NCI-H2227 treated with DMSO at 0.1 percent for 48 hours (cell line): ENCODE results near the gene SGPL1.
A peak's percentile ranks its signal among the peaks of the same experiment; 100 is the strongest.

Source experiments
- DNase-seq: peaks from one replicate; lab custom pipeline; 2025; lab: John Stamatoyannopoulos, UW

Gene SGPL1

DNA sequence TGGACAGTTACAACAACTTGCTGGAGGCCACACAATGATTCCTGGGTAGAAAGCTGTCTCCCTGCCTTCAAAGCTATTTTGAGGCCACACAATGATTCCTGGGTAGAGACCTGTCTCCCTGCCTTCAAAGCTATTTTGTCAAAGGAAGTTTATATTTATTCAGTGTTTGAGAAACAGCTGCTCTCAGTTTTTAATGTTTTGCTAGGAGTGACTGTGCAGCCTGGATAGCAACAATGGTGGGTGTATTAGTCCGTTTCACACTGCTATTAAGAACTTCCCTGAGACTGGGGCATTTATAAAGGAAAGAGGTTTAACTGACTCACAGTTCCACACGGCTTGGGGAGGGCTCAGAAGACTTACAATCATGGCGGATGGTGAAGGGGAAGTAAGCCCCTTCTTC is 3.9 kb upstream of the SGPL1 start:
- no peak for DNase-seq

DNA sequence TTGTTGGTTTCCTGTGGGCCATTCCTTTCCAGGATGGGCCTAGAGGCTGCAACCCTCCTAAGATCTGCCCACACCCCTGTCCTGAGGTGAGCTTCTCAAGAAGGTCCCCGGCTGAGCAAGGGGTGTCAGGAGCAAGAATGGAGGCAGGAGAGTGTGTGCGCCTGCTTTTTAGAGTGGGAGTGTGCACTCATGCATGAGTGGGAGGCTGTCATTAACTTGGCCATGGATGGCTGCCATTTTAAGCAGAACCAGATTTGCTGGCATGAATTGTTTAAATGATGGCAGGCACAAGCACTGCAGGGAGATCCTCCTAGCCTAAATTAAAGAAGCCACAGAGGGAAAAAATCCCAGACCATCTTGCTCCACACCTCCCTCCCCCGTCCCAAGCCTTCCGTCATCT is 2.9 kb upstream of the SGPL1 start:
- DNase-seq = no peak

DNA sequence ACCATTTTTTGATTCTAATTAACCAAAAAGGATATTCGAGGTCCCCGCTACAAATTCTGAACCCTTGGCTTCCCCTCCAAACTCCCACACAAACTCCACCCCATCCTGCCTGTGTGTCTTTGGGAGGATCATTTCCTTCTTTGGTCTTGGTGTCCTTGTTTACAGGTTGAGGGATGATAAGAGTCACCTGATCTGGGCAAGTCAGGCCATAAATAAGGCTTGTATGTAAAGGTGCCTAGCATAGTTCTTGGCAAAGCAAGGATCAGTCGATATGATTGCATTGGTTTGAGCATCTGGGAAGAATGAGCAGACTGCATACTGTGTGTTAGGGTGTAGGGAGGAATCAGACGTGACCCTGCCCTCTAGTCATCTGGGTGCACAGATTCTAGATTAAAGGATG is 1.6 kb upstream of the SGPL1 start:
- DNase-seq = no peak

DNA sequence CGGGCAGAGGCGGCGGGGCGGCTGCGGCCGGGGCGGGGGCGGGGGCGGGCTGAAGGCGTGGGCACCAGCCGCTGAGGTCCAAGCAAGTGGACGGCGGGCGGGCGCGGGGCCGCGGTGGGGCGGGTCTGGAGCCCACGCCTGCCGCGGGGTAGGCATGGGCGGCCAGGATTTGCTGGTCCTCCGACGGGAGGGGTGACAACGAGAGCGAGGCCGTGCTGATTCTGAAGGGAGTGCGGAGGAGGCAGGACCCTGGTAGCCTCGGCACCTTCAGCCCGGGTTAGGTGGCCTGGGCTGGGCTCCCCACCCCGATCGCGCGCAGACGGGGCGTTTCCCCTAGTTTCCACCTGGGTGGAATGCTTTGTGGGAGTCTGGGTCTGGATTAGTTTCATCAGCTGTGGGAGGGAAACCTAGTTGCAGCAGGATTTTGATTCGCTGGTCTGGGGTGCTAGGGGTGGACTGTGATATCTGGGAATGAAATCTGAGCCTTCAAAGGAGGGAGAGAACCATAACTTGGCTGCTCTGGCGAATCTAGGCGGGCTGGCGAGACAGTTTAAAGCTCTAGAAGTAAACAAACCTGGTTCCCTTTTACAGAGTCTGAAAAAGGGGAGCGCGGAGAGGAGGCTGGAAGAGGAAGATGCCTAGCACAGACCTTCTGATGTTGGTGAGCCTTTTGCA is 609 bp downstream of the SGPL1 start:
- DNase-seq = peak; percentile 72

DNA sequence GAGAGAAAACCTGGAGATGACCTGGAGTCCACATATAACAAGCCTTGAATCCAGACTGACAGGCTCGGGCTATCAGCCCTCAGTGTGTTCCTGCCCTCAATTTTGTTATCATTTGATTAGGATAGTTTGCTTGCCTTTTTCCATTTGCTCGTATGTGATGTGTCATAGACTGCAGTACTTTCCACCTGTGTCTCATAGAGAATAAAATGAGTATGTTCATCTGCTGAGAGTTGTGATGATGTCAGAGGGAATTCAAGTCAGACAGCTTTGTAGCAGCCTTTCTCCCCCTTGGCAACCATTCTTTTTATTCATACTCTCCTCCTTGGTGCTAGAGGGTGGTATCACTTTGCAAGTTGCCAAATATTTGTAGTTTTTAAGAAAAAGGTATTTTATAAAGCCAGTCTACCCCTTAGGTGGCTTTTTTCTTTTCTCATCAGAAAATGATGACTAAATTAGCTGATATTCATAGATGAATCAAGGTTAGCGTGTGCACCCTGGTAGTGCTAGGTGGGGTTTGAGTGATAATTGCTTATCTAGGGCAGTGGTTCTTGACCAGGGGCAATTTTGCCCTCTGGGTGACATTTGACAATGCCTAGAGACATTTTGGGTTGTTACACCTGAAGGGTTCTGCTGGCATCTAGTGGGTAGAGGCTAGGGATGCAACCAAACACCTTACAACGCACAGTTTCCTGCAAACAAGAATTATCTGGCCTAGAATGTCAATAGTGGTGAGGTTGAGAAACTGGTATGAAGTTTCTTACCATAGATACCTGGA is 5.4 kb downstream of the SGPL1 start:
- DNase-seq = no peak

DNA sequence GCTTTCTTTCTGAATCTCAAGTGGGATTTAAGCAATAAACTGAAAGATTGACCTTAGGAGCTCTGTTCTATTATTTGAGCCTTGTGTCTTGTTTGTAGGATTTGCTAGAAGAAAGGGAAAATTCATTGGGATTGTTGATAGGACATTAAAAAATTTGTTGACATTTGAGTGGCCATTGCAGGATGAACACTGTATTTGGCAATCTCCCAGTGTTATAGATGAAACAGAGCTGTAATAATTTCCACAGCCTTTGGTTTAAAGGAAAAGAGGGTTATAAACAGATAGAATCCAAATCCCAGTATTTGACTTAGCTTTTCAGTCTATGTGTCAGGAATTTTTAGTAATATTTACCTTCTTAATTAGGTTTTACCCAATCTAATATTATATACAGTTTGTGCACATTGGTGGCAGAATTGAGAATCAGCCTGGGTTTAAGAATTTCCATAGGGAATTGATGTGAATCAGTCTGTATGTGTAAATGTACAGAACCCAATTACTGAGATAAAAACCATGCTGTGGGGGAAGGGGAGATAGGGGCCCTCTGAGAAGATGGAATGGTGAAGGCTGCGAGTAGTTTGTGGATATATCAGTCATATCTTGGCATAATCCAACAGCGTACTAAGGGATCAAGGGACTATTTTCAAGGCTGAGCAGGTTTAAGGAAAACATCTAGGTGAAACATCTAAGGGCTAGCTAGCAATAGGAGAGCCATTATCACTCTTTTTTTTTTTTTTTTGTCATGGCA is 6.5 kb downstream of the SGPL1 start:
- DNase-seq = no peak

DNA sequence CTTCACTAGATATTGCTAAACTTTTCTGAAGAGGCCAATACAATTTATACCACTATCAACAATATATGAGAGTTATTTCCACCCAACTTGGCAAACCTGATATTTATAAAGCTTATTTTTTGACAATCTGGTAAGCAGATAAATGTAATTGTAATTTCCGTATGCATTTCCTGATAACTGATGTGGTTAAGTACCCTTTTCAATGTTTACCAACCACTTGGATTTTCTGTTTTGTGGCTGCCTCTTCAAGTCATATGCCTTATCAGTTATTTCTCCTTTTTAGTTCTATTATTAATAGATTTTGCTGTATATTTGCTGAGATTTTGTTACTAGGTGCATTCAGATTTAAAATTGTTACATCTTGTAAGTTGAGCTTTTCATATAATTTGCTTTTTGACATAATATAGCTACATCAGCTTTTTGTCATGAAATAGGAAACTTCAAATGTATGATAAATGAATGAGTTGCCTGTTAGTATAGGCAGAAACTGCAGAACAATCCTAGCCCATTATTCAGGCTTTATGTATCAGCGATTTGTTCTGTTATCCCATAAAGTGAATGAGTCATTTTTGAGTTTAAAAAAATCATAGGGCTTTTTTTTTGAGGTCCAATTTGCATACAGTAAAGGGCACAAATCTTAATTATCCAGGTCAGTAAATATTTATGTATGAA is 11.5 kb downstream of the SGPL1 start:
- no peak for DNase-seq

DNA sequence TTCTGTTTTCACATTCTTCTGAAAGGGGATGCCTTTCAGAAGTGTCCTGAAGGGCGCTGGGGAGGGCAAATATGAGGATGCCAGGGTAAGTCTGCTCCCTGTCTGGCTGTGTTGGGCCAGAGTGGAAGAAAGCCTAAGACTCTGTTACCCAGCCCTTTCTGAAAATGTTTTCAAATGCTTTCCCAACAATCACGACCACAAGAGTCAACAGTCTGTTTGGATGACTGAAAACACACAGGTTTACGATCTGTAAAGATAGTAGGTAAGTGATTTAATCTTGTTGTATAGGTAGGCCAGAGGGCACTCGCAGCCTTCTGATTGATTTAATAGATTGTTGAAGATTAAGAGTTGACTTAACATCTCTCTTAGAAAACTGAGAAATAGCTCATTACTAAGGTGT is 13.2 kb downstream of the SGPL1 start:
- DNase-seq = no peak

DNA sequence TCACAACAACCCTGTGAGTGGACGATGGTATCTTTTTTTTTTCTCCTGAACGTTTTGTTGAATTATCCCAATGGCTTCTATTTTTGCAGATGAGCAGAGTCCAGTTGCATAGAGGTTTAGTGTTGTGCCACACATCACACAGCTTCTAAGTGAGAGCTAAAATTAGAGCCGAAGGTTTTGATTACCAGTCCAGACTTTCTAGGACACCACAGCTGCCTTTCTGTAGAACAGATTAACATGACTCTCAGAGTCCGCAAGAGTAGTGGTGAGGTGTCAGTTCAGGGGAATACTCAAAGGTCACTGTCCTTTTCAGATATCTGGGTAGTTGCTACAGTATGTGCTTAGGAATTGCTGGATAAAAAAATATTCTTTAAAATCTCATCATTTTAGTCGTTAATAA is 13.8 kb downstream of the SGPL1 start:
- no peak for DNase-seq

DNA sequence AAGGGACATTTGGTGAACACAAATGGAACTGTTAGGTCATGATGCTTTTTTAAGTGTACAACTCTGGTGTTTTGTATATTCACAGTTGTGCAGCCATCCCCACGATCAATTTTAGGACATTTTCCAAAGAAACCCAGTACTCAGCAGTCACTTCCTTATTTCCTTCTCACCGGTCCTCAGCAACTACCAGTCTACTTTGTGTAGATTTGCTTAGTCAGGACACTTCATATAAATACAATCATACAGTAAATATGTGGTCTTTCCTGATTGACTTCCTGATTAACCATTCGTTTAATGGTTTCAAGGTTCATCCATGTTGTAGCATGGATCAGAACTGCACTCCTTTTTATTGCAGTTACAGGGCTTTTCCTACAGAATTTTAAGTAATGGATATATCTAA is 14.4 kb downstream of the SGPL1 start:
- no peak for DNase-seq

DNA sequence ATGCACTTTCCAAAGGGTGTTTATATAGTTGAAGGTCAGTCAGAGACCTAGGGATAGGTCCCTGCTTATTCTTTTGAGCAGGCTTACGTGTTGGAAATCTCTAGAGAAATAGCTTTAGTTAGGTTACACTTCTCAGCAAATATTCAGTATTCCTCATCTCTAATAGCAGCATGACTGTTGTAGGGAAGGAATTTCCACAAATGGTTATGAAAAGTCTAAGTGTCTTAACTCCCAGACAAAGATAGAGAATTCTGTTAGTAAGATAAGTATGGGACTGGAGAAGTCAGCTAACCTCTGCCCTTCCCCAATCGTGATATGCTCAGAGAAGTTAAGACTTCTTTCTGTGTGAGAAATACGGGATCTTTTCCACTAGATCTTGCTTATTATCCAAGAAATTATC is 16.5 kb downstream of the SGPL1 start:
- no peak for DNase-seq

DNA sequence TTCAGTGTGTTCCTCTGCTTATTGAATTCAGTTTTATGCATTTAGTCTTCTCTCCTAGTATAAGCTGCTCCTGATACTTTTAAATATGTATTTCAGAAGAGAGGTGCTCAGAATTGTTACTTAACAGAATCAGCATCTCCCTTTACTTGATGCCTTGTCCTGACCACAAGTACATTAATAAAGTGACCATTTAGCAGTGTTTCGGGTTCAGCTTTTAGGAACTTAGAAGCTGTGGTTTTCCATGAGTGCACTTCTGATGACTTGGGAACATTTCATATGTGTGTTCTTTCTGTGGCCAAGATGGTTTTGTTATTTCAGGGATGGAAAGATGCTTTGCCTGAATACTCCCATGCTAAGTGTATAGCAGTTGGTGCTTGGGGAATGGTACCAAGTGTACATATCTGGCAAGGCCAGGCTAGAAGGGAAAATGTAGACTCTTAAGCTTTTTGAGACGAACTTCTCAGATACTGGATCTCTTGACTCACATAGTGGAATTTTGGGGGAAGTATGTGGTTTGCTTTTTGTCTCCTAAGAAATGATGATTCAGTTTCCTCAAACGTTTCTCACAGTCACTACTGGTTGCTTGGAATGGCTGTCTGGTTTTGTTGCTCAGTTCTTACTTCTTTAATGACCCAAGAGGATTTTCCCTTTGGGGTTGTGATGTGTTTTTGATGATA is 17.2 kb downstream of the SGPL1 start:
- DNase-seq = no peak

DNA sequence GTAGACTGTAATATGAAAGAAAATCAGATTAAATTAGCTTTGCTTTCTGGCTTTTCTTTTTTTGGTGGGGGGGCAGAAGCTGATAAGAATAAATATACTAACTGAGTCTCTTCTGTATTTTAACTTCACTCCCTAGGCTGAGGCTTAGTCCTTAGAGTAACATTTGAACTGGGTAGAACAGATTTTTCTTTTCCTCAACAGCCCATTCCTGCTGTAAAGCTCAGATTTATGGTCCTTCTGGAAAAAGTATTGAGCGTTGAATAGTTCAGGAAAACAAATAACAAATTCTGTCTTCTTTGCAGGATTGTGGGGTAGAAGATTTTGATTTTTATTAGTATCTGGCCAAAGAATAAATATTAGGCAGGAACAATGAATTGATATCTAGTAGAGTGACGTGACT is 17.9 kb downstream of the SGPL1 start:
- no peak for DNase-seq

DNA sequence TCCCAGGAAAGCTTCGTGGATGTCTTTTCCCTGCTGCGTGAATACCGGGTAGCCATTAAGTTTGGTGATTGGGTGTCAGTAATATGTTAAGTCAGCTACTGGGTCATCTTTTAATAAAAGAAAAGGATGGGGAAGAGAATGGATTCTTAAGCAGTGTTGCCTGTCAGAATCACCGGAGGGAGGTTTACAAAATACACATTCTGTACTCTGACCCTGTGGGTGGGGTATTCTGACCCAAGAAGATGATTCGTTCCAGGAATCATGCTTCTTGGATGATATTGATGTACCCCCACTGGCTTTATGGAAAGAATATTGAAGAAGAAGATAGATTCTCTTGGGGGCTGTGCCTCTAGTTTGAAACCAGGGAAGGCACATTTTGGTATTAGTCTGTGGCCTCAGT is 18.3 kb downstream of the SGPL1 start:
- no peak for DNase-seq

DNA sequence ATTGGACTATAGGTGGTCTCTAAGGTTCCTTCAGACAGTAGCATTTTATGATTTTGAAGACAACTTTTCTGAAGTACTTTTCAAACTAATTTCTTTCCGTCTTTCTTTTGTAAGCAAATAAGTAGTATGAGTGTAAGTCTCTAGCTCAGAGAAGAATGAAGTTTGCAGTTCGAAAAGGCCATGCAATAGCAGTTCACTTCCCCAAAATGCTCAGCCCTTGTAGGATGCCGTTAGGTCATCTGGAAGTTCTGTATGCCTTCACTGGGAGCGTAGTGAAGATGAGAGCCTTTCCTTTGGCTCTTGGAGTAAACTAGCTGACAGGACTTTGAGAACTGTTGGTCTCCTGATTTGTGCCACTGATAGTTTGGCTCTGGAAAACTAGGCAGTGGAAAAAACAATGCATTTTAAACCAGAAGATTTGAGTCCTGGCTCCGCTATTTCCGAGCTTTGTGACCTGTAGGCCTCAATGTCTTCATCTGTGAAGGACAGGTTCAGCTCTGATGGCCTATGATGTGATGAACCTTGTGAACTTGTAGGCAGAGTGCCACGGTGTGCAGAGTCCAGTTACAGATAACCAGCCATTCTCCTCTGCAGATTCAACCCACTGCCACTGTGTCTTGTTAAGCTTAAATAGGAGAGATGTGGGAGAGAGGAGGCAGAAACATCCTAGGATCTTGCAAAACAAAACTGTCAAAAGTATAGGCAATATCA is 18.8 kb downstream of the SGPL1 start:
- DNase-seq = no peak

DNA sequence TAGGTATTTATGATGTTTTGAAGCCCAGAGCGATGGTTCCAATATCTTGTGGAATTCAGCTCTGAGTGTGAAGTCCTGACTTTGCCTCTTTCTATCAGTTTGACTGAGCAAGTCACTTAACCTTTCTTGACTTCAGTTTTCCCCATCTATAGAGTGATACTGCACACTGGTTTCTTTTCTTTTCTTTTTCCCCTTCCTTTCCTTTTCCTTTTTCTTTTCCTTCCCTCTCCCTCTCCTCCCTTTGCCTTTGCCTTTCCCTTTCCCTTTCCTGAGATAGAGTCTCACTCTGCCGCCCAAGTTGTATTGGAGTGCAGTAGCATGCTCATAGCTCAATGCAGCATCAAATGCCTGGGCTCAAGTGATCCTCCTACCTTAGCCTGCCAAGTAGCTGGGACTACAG is 20.6 kb downstream of the SGPL1 start:
- DNase-seq = no peak

DNA sequence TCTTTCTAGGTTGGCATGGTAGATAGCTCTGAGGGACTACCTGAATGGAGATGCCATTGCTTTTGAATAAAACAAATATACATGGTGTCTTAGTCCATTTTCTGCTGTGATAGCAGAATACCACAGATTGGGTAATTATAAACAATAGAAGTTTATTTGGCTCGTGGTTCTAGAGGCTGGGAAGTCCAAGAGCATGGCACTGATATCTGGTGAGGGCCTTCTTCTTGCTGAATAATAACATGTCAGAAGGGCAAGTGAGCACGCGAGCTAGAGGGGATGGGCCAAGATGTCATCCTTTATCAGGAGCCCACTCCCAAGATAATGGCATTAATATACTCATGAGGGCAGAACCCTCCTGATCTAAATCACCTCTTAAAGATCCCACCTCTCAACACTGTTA is 21.9 kb downstream of the SGPL1 start:
- DNase-seq = no peak

DNA sequence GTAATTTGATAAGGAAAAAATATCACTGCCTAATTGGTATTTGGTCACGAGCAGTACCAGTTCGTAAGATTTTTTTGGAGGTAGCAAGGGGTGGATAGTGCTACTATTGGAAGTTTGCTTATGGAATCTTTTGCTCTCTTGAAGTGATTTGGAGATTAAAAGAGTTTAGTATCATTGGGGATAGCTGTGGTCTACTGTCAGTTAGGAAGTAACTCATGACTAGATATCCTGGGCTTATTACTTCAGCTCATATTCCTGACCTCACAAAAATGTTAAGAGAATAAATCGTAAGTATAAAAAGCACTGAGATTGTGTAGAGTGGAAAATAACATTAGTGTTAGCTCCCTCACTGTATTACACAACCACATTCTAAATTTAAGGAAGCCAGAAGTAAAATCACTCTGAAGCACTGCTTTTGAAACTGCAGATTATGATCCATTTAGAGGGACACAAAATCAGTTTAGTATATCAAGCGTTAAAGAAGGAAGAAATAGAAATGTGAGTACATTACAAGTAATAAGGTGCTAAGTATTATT is 22.6 kb downstream of the SGPL1 start:
- DNase-seq = no peak

DNA sequence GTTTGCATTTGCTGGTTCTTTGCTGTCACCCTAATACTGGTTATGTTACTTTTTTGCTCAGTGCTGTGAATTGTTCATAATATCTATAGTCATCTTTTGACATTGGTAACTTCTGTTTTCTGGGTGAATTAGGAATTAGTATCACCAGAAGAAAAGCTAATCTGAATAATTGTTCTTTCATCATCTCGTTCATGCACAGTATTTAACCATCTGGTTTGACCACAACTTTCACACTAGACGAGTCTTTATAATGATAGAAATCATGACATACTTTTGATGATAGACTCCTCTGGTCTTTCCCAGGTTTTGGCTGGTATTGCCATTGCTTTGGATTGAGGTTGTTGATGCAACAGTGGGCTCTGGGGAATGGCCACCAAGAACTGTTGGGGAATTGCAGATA is 25.1 kb downstream of the SGPL1 start:
- no peak for DNase-seq

DNA sequence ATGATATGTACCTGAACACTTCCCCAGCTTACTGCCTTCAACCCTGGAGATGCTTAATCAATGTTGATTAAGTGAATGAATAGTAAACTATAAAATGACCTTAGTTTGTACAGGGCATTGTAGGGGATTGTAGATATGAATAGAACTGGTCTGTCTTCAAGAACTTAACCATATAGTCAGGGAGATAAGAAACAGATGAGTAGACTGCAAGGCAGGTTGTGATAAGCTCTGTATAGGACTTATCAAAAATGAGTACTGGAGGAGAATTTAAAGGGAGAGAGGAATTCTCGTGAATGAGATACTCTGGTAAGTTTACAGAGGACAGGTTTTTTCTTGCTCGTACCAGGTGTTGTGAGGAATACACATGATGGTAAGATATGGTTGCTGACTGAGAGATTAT is 27.6 kb downstream of the SGPL1 start:
- no peak for DNase-seq
